SJSA1 (cell line): Measurements from ENCODE around the gene TAPT1. TPM values are rescaled to one million over a fixed set of nuclear protein-coding genes. Genes with fewer than 3 reads are reported as not detected.
A peak's percentile ranks its signal among the peaks of the same experiment; 100 is the strongest.

Experiments
- DNase-seq, 2 experiments: peaks; one replicate each; pipeline ENCODE4 v3.0.0-alpha.2; 2015 to 2020; ENCODE audit warnings: low spot score in 2 of 2, low read depth in 1 of 2
- H3K27ac ChIP-seq: fragments of 250-450 bp; sonication (Bioruptor Pico); 2 replicates; pipeline ENCODE4 v1.5.1; 2020; ENCODE audit warnings: mild to moderate bottlenecking, moderate library complexity
- H3K27me3 ChIP-seq: fragments of 250-450 bp; sonication (Bioruptor Pico); replicated peaks from 2 replicates; pipeline ENCODE4 v1.5.1; 2020; ENCODE audit warnings: mild to moderate bottlenecking, moderate library complexity
- H3K36me3 ChIP-seq: fragments of 250-450 bp; sonication (Bioruptor Pico); 2 replicates; pipeline ENCODE4 v1.5.1; 2020; ENCODE audit warnings: mild to moderate bottlenecking
- H3K4me1 ChIP-seq: fragments of 250-450 bp; sonication (Bioruptor Pico); replicated peaks from 2 replicates; pipeline ENCODE4 v1.6.1; 2021; ENCODE audit warnings: mild to moderate bottlenecking
- H3K4me3 ChIP-seq: fragments of 250-450 bp; sonication (Bioruptor Pico); 2 replicates; pipeline ENCODE4 v1.5.1; 2020; ENCODE audit warnings: mild to moderate bottlenecking
- H3K9me3 ChIP-seq: fragments of 250-450 bp; sonication (Bioruptor Pico); replicated peaks from 2 replicates; pipeline ENCODE4 v1.5.1; 2020; ENCODE audit warnings: mild to moderate bottlenecking
- total RNA-seq: library from RNA; depleted of rRNA; stranded (reverse); fragments of >200 nt; shearing (Covaris generic); gene quantifications from 2 replicates; pipeline ENCODE4 v1.2.3, GENCODE V29; 2014

The TAPT1 gene
- total RNA-seq, 1 experiment from 2014 or later = 8.9 TPM

DNA sequence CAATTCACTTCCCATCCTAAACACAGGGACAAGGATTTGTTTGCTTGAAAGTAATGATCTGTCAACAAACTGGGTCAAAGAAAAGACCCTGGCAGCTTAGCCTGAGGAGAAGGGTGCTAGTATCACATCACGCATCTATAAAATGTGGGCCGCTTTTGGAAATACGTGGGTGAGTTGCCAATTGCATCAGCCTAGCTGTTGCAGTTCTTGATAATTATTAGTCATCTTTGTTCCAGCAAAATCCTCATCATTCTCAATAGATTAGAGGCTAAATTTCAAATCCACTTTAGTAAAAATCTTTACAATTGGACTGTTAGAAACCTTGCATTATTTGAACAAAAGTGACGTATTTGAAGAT, 33.6 kb upstream of the TAPT1 start:
- H3K4me1 ChIP-seq = no peaks in the 10 kb centered on the region
- H3K9me3 ChIP-seq = no peaks in the 10 kb centered on the region
- H3K4me3 ChIP-seq = no peak overlapping the region
- H3K36me3 ChIP-seq = no peaks in the 10 kb centered on the region
- no peak overlapping the region for H3K27ac ChIP-seq
- DNase-seq = no peak
- no peaks in the 10 kb centered on the region for H3K27me3 ChIP-seq

DNA sequence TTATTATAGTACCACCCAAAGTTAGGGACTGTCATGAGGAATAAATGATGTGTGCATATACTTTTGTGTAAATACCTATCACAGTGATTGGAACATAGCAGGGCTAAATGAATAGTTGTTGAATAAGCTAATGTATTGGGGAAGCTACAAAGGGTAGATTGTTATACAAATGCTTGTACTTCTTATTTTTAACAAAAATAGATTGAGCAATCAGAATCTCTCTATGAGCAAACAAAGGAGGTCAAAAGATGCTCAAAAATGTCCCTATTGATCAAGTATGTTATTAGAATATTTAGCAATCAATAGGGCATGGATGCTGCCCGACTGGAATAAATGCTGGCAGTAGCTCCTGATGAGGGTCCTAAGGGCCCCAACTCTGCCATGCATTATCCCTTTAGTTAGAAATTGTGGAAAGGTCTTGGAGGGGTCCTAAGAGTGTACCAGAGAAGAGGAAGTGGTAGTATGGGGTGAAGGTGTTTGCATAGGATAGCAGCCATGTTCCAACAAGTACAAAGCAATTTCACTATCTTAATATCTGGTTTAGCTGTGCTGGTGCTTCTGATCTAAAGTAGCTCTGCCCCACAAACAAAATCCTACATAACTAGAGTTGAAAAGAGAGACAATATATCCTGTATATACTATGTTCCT, 33.1 kb upstream of the TAPT1 start:
- Histone ChIP-seq H3K36me3 (no peaks in the 10 kb centered on the region), H3K4me1 (no peaks in the 10 kb centered on the region), H3K4me3 (no peak overlapping the region), H3K9me3 (no peaks in the 10 kb centered on the region), H3K27me3 (no peaks in the 10 kb centered on the region), H3K27ac (no peak overlapping the region)
- no peak for DNase-seq

DNA sequence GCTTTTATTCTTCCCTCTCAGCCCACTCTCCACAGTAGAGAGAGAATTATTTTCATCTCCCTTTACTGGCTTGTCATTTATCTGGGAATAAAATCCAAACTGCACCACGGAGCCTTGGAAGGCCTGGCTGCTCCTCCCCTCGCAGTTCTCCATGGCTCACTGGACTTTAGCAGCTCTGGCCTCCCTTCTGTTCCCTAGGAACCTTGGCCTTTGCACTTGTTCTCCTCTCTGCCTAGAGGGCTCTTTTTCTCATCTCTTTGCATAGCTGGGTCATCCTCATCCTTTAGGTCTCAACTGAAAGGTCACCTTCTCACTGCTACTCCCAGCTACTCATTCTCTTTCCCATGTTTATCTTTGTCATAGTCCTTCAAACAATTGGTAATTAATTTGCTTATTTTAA, 31.3 kb upstream of the TAPT1 start:
- Histone ChIP-seq H3K9me3 (no peaks in the 10 kb centered on the region), H3K27ac (no peak overlapping the region), H3K36me3 (no peaks in the 10 kb centered on the region), H3K27me3 (no peaks in the 10 kb centered on the region), H3K4me1 (peaks cover 12% of the 10 kb centered on the region), H3K4me3 (no peak overlapping the region)
- no peak for DNase-seq

DNA sequence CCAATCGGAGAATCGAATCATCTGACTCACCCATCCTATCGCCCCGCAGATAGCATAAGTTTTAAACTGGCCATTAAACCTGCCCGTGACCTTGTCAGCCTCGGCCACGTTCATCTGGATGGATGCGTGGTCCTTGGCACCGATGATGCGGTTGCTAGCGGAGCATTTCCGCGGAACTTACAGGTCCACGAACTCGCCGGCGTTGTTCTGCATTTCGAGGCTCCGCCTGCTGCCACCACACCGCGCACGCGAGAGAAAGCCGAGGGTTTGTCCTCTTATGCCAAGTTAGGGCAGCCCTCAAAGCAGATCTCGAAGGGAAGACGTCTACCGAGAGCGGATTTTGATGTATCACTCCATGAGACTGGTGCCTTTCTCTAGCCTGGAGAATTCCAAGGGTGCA, 30.1 kb upstream of the TAPT1 start:
- Histone ChIP-seq H3K9me3 (no peaks in the 10 kb centered on the region), H3K4me3 (no peak overlapping the region), H3K27me3 (no peaks in the 10 kb centered on the region), H3K27ac (no peak overlapping the region), H3K4me1 (peaks cover 12% of the 10 kb centered on the region), H3K36me3 (no peaks in the 10 kb centered on the region)
- DNase-seq = no peak

DNA sequence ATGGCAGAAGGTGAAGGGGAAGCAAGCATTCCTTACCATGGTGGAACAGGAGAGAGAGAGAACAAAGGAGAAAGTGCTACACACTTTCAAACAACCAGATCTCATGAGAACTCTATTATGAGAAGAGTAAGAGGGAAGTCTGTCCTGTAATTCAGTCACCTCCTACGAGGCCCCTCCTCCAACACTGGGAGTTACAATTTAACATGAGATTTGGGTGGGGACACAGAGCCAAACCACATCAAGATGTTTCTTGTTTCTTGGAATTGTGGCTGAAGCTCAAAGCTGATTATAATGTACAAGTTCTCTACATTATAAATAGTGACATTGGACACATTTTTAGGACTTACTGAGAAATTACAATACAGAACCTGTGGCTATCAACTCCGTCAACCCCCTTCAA, 29.5 kb upstream of the TAPT1 start:
- Histone ChIP-seq H3K27ac (no peak overlapping the region), H3K36me3 (no peaks in the 10 kb centered on the region), H3K4me3 (no peak overlapping the region), H3K9me3 (no peaks in the 10 kb centered on the region), H3K27me3 (no peaks in the 10 kb centered on the region), H3K4me1 (peaks cover 12% of the 10 kb centered on the region)
- DNase-seq = no peak

DNA sequence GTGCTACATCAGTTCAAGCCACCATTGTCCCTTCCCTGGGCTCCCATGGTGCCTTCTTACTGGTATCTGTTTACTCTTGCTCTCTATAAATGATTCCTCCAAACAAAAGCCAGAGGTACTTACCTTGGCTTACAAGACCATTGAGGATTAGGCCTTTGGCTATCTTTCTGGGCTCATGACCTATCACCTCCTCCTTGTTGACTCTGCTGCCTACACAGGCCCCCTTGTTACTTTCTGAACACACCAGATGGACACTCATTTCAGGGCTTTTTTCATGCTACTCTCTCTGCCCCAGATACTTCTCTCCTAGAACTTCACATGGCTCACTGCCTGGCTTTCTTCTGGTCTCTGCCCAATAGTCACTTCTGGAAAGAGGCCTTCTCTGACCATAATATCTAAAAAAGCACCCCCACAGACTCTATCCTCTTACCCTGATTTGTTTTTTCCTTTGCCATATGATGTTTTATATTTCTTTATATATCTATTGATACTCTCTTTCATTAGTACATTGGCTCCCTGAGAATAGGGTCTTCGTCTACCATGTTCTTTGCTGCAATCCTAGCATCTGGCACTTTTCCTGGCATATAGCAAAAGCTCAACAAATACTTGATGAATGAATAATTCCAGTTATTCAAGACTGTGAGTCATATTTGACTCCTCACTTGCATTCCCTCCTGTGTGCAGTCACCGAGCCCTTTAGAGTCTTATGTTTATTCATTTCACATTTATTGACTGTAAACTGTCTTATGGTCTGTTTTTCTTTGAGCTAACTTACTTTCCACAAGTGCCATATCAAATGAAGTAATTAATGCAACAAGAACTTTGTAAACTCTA, 27.1 kb upstream of the TAPT1 start:
- no peak overlapping the region for H3K4me3 ChIP-seq

DNA sequence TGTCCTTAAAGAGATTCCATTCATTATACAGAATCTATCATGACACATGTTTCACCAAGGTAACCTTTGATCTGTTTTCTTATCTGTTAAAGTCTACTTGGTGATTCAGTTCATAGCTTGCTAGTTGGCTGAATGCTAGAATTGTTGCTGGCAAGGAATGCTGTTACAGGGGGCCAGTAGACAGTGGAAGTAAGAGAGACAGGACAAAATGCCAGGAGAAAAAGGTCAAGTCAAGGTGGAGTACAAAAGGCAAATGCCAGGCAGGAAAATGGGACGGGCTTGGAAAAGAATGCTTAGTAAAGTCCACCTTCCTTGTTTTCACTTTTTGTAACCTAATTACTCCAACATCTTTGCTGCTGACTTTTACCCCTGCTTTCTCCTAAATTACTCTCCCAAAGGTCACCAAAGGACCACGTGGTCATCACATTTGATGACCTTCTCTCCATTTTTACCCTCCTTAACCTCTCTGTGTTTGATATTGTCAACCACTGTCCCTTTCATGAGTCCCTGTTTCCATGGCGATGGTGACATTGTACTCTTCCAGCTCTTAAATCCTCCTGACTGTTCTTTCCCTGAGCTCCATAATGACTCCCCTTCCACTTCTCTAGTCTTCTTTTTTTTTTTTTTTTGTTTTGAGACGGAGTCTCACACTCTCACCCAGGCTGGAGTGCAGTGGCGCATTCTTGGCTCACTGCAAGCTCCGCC, 24.5 kb upstream of the TAPT1 start:
- DNase-seq = no peak
- H3K4me3 ChIP-seq = no peak overlapping the region
- no peak overlapping the region for H3K27ac ChIP-seq
- H3K9me3 ChIP-seq = no peaks in the 10 kb centered on the region
- no peaks in the 10 kb centered on the region for H3K36me3 ChIP-seq
- H3K4me1 ChIP-seq = peaks cover 12% of the 10 kb centered on the region
- H3K27me3 ChIP-seq = no peaks in the 10 kb centered on the region

More for the DNA sequence above, 27.1 kb upstream of the TAPT1 start:
- H3K27ac ChIP-seq = peak overlapping the region; percentile 56; the same call in 1 of the 2 replicates
- no peaks in the 10 kb centered on the region for H3K36me3 ChIP-seq
- H3K27me3 ChIP-seq = no peaks in the 10 kb centered on the region
- peak in 1 of 2 experiments; percentile 23 for DNase-seq
- no peaks in the 10 kb centered on the region for H3K9me3 ChIP-seq
- peaks cover 12% of the 10 kb centered on the region for H3K4me1 ChIP-seq

DNA sequence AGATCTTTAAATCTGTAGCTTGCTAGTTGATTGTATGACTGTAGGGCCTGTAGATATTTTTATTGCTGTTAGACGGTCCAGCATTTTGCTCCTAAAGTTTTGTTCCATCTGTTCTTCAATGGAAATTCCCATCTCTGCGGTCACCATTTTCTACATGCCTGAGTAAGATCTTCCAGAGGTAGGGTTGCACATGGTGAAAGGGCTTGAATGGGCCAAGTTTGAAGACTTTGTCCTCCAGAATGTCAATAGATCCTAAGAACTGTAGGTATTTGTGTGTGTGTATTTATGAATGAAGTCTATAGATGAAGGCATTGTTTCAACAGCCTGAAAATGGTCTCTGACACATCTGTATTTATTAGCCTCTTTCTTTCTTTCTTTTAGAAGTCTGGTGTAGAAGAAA, 22.3 kb upstream of the TAPT1 start:
- Histone ChIP-seq H3K27me3 (no peaks in the 10 kb centered on the region), H3K4me3 (no peak overlapping the region), H3K27ac (no peak overlapping the region), H3K36me3 (no peaks in the 10 kb centered on the region), H3K9me3 (no peaks in the 10 kb centered on the region), H3K4me1 (peaks cover 6% of the 10 kb centered on the region)
- DNase-seq = no peak

DNA sequence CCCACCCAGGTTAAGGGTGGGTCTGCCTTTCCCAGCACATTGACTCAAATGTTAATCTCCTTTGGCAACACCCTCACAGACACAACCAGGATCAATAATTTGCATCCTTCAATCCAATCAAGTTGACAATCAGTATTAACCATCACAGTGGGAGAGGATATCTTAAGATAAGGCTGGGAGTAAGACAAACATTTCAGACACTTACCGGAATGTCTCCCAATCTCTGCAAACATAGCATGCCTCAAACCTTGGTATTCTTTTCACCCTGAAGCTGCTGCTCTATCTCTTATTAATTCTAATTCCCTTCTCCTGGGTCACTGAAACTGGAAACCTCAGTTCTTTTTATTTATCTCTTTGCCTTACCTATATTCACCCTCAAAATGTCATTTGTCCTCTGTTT, 19.0 kb upstream of the TAPT1 start:
- H3K27ac ChIP-seq = no peak overlapping the region
- H3K36me3 ChIP-seq = no peaks in the 10 kb centered on the region
- H3K4me1 ChIP-seq = no peaks in the 10 kb centered on the region
- no peaks in the 10 kb centered on the region for H3K27me3 ChIP-seq
- H3K9me3 ChIP-seq = no peaks in the 10 kb centered on the region
- DNase-seq = no peak
- H3K4me3 ChIP-seq = no peak overlapping the region

DNA sequence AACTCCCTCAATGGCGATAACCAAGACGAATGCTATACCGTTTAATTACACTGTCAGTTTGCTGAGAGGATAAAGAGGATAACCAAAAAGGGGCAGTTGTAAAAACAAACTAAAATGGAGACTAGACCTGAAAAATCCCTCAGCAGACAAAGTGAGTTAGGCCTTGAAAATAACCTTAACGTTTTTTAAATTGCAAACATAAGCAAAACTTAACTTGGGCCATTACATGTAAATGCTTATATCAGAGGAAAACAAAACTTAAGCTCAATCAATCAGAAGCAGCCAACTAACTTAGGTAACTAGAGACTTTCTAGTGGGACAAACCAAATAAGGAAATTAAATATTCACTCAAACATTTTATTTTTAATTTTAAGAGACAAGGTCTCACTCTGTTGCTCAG, 17.0 kb upstream of the TAPT1 start:
- no peaks in the 10 kb centered on the region for H3K9me3 ChIP-seq
- no peaks in the 10 kb centered on the region for H3K27me3 ChIP-seq
- no peaks in the 10 kb centered on the region for H3K36me3 ChIP-seq
- H3K4me1 ChIP-seq = no peaks in the 10 kb centered on the region
- no peak overlapping the region for H3K27ac ChIP-seq
- H3K4me3 ChIP-seq = no peak overlapping the region
- no peak for DNase-seq

DNA sequence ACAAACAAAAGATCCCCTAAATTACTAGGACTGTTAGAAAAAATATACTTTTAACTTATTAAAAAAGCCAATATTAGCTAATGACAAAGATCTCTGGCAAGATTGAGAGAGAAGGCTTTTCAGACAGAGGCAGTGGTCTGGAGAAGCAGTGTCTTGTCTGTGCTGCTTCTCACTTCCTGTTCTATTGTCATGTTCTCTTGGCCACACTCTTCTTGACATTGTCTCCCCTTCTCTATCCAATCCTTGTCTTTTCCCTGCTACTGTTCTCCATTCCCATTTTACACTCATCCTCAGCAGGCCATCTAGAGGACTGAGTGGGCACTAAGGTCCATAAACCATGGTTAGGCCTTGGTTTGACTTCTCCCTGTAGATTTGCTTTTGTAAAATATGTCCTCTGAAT, 14.0 kb upstream of the TAPT1 start:
- no peaks in the 10 kb centered on the region for H3K36me3 ChIP-seq

DNA sequence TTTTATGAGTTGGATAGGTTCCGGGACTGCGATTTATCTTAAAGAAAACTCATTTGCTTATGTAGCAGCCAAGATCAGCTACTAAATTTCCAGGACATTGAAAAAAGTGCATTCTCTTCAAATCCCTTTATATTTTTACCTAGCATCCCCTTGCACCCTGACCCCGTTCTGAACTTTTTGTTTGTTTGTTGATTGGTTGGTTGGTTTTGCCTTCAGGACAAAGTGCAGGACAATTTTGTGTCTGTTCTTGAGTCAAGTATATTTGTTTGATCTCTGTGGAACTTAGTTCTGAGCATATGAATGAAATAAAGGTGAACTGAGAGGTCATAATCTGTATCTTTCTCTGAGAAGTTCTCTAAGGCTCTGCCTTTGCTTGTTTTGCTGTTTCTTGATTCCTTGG, 12.8 kb upstream of the TAPT1 start:
- H3K4me3 ChIP-seq = no peak overlapping the region
- H3K27me3 ChIP-seq = no peaks in the 10 kb centered on the region
- H3K4me1 ChIP-seq = no peaks in the 10 kb centered on the region
- no peak for DNase-seq
- H3K27ac ChIP-seq = no peak overlapping the region
- H3K9me3 ChIP-seq = no peaks in the 10 kb centered on the region
- H3K36me3 ChIP-seq = no peaks in the 10 kb centered on the region

More for the DNA sequence above, 14.0 kb upstream of the TAPT1 start:
- H3K9me3 ChIP-seq = no peaks in the 10 kb centered on the region
- no peak overlapping the region for H3K4me3 ChIP-seq
- H3K4me1 ChIP-seq = no peaks in the 10 kb centered on the region
- DNase-seq = no peak
- H3K27me3 ChIP-seq = no peaks in the 10 kb centered on the region
- no peak overlapping the region for H3K27ac ChIP-seq

DNA sequence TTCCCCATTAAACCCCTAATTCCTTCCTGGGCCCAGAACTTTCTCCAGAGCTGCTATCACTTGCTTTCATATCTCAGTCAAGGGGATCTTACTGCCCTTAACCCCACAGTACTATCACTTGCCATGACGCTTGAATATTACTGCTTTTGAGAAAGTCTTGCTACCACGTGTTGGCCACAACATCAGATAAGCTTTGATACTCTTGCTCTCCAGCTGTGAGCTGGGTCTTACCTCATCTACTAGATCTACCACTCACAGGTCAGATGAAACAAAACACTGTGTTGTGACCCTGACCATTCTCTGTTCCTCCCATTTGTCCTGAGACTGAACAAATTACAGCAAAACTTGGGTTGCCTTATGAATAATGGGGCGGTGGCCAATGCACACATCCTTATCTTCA, 12.1 kb upstream of the TAPT1 start:
- DNase-seq = no peak
- Histone ChIP-seq H3K27me3 (no peaks in the 10 kb centered on the region), H3K27ac (no peak overlapping the region), H3K36me3 (no peaks in the 10 kb centered on the region), H3K4me1 (no peaks in the 10 kb centered on the region), H3K9me3 (no peaks in the 10 kb centered on the region), H3K4me3 (no peak overlapping the region)

DNA sequence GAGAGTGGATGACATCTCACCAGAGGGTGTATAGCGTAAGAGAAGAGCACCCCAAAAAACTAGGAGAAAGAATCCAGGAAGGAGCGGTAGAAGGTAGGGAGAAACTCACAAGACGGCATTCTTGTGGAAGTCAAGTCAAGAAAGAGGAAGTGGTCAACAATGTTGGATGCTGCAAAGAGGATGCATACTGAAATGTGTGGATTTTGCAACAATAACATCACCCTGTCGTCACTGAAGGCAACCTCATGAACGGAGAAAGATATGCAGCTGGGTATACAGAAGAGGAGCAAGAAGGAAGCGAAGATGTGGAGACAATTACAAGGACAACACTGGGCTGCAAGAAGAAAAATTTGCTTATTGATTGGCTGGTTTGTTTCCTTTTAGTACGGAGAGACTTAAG, 11.4 kb upstream of the TAPT1 start:
- Histone ChIP-seq H3K27ac (no peak overlapping the region), H3K4me1 (no peaks in the 10 kb centered on the region), H3K36me3 (no peaks in the 10 kb centered on the region), H3K9me3 (no peaks in the 10 kb centered on the region), H3K4me3 (no peak overlapping the region), H3K27me3 (no peaks in the 10 kb centered on the region)
- DNase-seq = no peak
